ENCODE measurements around the gene INSC. TPM values are rescaled to one million over a fixed set of nuclear protein-coding genes. Genes with fewer than 3 reads are reported as not detected.

Gene INSC
- total and polyA plus RNA-seq, 9 of the 15 experiments (the other 6 are each of a cell fraction or from before 2014, with no cell fraction given) = not detected

DNA sequence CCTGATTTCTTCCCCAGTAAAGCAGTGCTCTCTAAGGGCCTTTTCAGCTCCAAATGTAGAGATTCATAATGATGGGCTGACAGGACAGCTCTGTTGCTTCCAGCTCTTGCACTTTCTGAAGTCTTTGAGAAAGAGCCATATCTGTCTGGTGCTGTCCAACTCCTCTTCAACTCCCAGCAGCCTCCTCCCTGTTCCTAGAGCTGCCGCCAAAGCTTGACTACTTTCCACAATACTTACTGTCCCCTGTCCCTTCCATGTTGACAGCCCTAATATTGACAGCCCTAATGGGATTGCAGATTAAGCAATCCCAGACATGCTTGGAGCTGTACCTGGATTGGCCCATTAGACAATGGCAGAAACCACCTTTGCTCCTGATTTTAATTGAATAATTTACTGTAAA lies 29.6 kb downstream of the INSC start:
- intact Hi-C loops (cut with micrococcal nuclease) = no loop called here
- ChIA-PET POLR2A (no interaction called here), CTCF (ENCODE audit: low intra/inter-chr PET ratio) (no interaction called here)

More for the DNA sequence above, 29.6 kb downstream of the INSC start:
- FAIRE-seq (no peak), DNase-seq (ENCODE audit: extremely low read depth in 1 of 4, low spot score in 3 of 4) (no peak), ATAC-seq (no peak)
- Histone ChIP-seq H3K9me1 (ENCODE audit: control insufficient read depth, insufficient read depth, low read length) (no peaks in the 10 kb centered on the region), H3K9me3 (replicated peaks; ENCODE audit: control insufficient read depth, insufficient read depth, low read depth, low read length) (no peaks in the 10 kb centered on the region), H3K4me3 (no peak overlapping the region), H3K27ac (ENCODE audit: extremely low read depth, low read depth, low read length) (no peak overlapping the region), H3K79me2 (ENCODE audit: control insufficient read depth, insufficient read depth, low read length) (no peaks in the 10 kb centered on the region), H3K36me3 (ENCODE audit: control insufficient read depth, insufficient read depth, low read length) (no peaks in the 10 kb centered on the region), H3K27me3 (ENCODE audit: control insufficient read depth in 2 of 2, insufficient read depth in 2 of 2, low read length in 2 of 2) (no peaks in the 10 kb centered on the region), H3K9ac (ENCODE audit: insufficient read depth in 1 of 2, low read depth in 2 of 2, low read length in 2 of 2) (no peak overlapping the region), H3K4me2 (ENCODE audit: insufficient read depth, low read length) (no peak overlapping the region), H2AFZ (ENCODE audit: low read depth, low read length) (no peak overlapping the region), H4K20me1 (replicated peaks; ENCODE audit: control insufficient read depth, insufficient read depth, low read length) (no peaks in the 10 kb centered on the region), H3K4me1 (replicated peaks in 1 of 2; ENCODE audit: control insufficient read depth in 2 of 2, insufficient read depth in 2 of 2, low read length in 2 of 2) (no peaks in the 10 kb centered on the region)
- in situ Hi-C loops (cut with MboI) = no loop called here
- 0% methylated on average over 1 of the region's 1 CpG for WGBS (ENCODE audit: insufficient coverage, low coverage, missing lambda C conversion rate)
- no TSS peak for BruUV-seq (replicated peaks)
- TF ChIP-seq ATF7 (IDR thresholded peaks at IDR 0.05) (no peak), ZKSCAN3 (CRISPR knock-in tag; IDR thresholded peaks at IDR 0.05) (no peak), SAP30 (IDR thresholded peaks at IDR 0.05; ENCODE audit: borderline replicate concordance, insufficient read depth, low read depth, low read length, poor library complexity, severe bottlenecking) (no peak), ZNF175 (CRISPR knock-in tag; IDR thresholded peaks at IDR 0.05; ENCODE audit: low read depth) (no peak), GATAD2A (IDR thresholded peaks at IDR 0.05) (no peak), PML (IDR thresholded peaks at IDR 0.05; ENCODE audit: low read length) (no peak), RFX7 (CRISPR knock-in tag; IDR thresholded peaks at IDR 0.05) (no peak), TAF9B (IDR thresholded peaks at IDR 0.05; ENCODE audit: partially characterized antibody) (no peak), TBP (optimal IDR thresholded peaks at IDR 0.05; ENCODE audit: low read depth, low read length) (no peak), CLOCK (CRISPR knock-in tag; IDR thresholded peaks at IDR 0.05; ENCODE audit: borderline replicate concordance) (no peak), RBM14 (IDR thresholded peaks at IDR 0.05; ENCODE audit: borderline replicate concordance, insufficient read depth, low read depth, low read length) (no peak), ZNF436 (CRISPR knock-in tag; IDR thresholded peaks at IDR 0.05) (no peak), TCF3 (CRISPR knock-in tag; IDR thresholded peaks at IDR 0.05) (no peak), CXXC5 (CRISPR knock-in tag; IDR thresholded peaks at IDR 0.05) (no peak), HDAC2 (IDR thresholded peaks at IDR 0.05) (no peak), EP300 (IDR thresholded peaks at IDR 0.05; ENCODE audit: low read length) (no peak), EHMT2 (IDR thresholded peaks at IDR 0.05) (no peak), SMARCE1 (IDR thresholded peaks at IDR 0.05) (no peak), ZNF354B (CRISPR knock-in tag; IDR thresholded peaks at IDR 0.05) (no peak)
- TF ChIP-seq, protein P1, sequence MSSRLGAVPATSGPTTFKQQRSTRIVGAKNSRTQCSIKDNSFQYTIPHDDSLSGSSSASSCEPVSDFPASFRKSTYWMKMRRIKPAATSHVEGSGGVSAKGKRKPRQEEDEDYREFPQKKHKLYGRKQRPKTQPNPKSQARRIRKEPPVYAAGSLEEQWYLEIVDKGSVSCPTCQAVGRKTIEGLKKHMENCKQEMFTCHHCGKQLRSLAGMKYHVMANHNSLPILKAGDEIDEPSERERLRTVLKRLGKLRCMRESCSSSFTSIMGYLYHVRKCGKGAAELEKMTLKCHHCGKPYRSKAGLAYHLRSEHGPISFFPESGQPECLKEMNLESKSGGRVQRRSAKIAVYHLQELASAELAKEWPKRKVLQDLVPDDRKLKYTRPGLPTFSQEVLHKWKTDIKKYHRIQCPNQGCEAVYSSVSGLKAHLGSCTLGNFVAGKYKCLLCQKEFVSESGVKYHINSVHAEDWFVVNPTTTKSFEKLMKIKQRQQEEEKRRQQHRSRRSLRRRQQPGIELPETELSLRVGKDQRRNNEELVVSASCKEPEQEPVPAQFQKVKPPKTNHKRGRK (tag; IDR thresholded peaks at IDR 0.05) = no peak
